Measurements from ENCODE around the gene ACTG2. TPM values are rescaled to one million over a fixed set of nuclear protein-coding genes. Genes with fewer than 3 reads are reported as not detected.

Gene ACTG2
- total RNA-seq, 1 donor: 59.6 TPM

DNA sequence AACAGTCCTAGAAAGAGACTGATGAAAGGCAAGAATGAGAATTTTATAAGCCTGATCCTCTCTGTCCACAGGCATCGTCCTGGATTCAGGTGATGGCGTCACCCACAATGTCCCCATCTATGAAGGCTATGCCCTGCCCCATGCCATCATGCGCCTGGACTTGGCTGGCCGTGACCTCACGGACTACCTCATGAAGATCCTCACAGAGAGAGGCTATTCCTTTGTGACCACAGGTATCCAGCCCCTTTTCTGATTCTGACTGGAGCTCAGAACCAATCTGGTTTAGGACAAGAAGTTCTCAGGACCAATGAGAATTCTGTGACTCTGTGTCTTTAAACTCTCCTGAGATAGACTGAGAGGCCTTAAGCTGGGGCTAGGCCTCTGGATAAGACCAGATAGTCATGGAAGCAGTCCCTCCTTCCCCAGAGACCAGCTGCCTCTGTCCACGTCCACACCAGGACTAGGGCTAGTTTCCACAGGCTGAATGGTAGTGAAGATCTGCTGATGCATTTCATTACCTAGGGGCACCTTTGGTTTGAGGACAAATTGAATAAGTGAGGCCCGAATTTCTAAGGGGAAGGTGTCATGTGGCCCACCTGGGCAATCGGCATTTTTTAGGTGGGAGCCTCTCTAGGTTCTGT, 20.7 kb downstream of the ACTG2 start:
- TF ChIP-seq, protein P1, sequence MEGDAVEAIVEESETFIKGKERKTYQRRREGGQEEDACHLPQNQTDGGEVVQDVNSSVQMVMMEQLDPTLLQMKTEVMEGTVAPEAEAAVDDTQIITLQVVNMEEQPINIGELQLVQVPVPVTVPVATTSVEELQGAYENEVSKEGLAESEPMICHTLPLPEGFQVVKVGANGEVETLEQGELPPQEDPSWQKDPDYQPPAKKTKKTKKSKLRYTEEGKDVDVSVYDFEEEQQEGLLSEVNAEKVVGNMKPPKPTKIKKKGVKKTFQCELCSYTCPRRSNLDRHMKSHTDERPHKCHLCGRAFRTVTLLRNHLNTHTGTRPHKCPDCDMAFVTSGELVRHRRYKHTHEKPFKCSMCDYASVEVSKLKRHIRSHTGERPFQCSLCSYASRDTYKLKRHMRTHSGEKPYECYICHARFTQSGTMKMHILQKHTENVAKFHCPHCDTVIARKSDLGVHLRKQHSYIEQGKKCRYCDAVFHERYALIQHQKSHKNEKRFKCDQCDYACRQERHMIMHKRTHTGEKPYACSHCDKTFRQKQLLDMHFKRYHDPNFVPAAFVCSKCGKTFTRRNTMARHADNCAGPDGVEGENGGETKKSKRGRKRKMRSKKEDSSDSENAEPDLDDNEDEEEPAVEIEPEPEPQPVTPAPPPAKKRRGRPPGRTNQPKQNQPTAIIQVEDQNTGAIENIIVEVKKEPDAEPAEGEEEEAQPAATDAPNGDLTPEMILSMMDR (IDR thresholded peaks at IDR 0.05; ENCODE audit: insufficient read depth, low read depth, low read length): no peak

DNA sequence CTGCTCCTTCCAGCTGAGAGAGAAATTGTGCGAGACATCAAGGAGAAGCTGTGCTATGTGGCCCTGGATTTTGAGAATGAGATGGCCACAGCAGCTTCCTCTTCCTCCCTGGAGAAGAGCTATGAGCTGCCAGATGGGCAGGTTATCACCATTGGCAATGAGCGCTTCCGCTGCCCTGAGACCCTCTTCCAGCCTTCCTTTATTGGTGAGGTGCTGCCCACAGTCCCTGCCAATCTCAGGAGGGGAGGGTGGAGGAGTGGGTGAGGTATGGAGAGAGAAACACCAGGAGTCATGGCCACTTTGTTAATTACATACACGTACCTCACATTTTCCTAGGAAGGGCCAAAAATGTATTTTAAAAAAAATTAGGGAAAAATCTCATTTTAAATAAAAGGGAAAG, 21.9 kb downstream of the ACTG2 start:
- no peak overlapping the region for H3K4me3 ChIP-seq (ENCODE audit: low read depth, low read length)
- TF ChIP-seq, protein P1 (IDR thresholded peaks at IDR 0.05; ENCODE audit: insufficient read depth, low read depth, low read length): no peak
- no peak for DNase-seq (ENCODE audit: low read depth)

More for the DNA sequence above, 20.7 kb downstream of the ACTG2 start:
- DNase-seq (ENCODE audit: low read depth): no peak
- H3K4me3 ChIP-seq (ENCODE audit: low read depth, low read length): no peak overlapping the region

DNA sequence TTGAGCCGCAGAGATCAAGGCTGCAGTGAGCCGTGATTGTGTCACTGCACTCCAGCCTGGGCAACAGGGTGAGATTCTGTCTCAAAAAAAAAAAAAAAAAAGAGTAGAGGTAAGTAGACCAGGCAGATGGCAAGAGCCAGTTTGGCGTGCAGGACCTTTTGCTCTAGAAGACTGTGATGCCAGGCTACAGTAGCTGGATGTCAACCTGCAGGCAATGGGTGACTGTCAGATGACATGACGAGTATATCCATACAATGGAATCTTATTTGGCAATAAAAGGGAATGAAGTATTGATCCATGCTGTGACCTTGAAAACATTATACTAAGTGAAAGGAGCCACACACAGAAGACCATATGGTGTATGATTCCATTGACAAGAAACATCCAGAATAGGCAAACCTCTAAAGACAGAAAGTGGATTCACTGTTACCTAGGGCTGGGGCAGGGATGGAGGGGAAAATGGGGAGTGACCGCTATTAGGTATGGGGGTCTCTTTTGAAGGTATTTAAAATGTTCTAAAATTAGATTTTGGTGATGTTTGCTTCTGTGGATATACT, 22.7 kb downstream of the ACTG2 start:
- H3K4me3 ChIP-seq (ENCODE audit: low read depth, low read length): no peak overlapping the region
- no peak for DNase-seq (ENCODE audit: low read depth)
- TF ChIP-seq, protein P1 (IDR thresholded peaks at IDR 0.05; ENCODE audit: insufficient read depth, low read depth, low read length): no peak

- no peak for DNase-seq (ENCODE audit: low read depth)
- TF ChIP-seq, protein P1 (IDR thresholded peaks at IDR 0.05; ENCODE audit: insufficient read depth, low read depth, low read length): no peak
- no peak overlapping the region for H3K4me3 ChIP-seq (ENCODE audit: low read depth, low read length)
These were observed 23.9 kb downstream of the ACTG2 start for GRCh38 chr2:73916666-73917065.

GRCh38 chr2:73917296-73917695, 24.5 kb downstream of the ACTG2 start:
- H3K4me3 ChIP-seq (ENCODE audit: low read depth, low read length): no peak overlapping the region
- TF ChIP-seq, protein P1 (IDR thresholded peaks at IDR 0.05; ENCODE audit: insufficient read depth, low read depth, low read length): no peak
- DNase-seq (ENCODE audit: low read depth): no peak

DNA sequence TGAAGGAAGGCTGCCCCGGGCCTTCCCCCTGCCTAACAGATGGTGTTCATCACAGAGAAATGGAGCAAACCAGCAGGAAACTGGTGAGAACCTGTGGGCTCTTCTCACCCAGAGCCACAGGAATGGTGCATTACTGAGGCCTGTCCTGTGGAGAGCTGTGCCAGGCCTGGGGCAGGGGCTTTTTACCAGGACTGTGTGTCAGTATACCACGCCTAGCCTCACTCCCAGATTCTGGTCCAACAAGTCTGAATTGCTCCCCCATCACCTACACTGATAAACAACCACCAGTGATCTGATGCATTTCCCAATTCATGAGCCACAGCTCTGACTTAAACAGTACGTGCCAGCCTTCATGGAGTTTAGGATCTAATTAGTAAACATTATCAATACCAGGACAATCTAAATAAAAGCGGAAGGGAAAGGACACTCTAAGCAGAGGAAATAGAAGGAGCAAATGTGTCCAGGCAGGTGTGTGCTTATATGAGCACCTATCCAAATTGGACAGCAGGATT, 24.9 kb downstream of the ACTG2 start:
- DNase-seq (ENCODE audit: low read depth): no peak
- H3K4me3 ChIP-seq (ENCODE audit: low read depth, low read length): no peak overlapping the region
- TF ChIP-seq, protein P1 (IDR thresholded peaks at IDR 0.05; ENCODE audit: insufficient read depth, low read depth, low read length): no peak

Data from fibroblast of villous mesenchyme (primary cell).